Stimulated activated CD8-positive, alpha-beta memory T cell treated with anti-CD3 and anti-CD28 coated beads, Interleukin-7, amount 100 ng/mL, for 24 hours (primary cell): ENCODE results near the gene DDB1.

Experiments used
- DNase-seq: peaks from one replicate; pipeline ENCODE4 v3.0.0-alpha.2; 2020; ENCODE audit warnings: low read depth

The DDB1 gene

DNA sequence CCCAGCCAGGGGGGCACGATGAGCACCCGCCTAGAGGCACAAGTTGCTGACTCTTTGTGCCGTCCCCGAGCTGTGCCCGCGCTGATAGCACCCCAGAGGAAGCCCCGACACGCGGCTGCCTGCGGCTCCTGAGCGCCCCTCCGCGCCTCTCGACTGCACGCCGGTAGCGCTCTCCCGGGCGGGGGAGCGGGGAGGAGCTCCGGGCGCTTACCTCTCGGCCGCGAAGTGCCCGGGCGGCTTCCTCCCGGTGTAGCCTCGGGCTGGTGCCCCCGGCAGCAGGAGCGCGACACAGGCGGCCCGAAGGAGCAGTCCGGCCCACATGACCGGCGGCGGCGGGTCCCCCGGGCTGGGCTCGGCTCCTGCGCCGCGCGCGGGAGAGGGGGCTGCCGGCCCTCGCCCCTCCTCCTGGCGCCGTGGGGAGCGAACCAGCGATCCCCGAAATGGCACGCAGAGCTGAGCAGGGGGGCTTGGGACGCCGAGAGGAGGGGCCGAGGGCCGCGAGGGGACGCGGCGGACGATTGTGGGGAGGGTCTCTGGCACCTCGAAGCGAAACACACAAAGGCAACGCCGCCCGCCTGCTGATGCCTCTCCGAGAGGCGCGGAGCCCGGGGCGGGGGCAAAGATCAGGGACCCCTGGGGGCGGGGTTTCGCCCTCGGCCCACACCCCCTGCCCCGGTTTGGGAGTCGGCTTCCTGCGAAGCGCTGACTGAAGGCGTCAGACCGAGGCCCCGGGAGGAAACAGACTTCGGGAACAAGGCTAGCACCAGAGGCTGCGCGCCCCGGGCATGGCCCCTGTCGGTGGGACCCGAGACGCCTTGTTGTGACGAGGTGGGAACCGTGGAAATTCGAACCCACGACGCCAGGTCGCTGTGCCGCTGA, 37.9 kb downstream of the DDB1 start, which contains the start of gene VWCE:
Gene VWCE, minus strand, starts transcription at position 600 of the 879 bp plus-strand sequence. Its CDS starts 279 bp downstream, at position 321.
- peak; percentile 40 for DNase-seq

- peak; percentile 44 for DNase-seq
Observed at GRCh38 chr11:61293867-61294716, 38.8 kb downstream of the DDB1 start.

- no peak for DNase-seq
Observed at GRCh38 chr11:61292356-61292755, 40.5 kb downstream of the DDB1 start.

DNA sequence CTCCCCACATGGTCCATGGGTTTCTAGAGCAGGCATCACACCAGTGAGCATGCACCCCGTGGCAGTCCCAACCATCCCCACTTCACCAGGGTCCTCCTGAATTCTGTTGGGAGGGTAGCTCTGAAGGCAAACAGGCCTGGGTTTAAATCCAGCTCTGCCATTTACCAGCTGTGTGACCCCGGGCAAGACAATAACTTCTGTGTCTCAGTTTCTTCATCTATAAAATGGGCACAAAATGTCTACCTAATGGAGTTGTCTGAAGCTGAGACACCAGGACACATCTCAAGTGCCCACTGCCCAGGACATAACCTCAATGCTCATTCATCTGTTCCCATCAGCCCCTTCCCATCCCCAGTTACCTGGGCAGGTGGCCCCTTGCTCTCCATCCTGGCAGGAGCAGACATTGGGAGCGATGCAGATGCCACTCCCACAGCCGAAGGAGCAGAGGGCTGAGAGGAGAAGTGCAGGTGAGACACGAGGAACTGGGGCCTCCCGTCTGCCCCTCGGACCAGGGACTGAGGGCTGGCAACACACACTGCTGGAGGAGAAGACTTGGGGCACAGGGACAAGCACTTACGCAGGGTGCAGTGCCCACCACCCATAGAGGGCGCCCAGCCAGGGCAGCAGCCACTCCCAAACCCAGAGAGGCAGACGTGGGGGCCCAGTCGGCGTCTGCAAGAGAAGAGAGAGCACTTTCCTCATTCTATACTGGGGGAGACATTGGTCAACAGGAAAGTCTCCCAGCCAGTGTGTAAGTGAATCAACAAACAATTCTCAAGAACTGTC, 41.8 kb downstream of the DDB1 start:
- DNase-seq = no peak

- no peak for DNase-seq
Observed at GRCh38 chr11:61287338-61287977, 45.4 kb downstream of the DDB1 start.

DNA sequence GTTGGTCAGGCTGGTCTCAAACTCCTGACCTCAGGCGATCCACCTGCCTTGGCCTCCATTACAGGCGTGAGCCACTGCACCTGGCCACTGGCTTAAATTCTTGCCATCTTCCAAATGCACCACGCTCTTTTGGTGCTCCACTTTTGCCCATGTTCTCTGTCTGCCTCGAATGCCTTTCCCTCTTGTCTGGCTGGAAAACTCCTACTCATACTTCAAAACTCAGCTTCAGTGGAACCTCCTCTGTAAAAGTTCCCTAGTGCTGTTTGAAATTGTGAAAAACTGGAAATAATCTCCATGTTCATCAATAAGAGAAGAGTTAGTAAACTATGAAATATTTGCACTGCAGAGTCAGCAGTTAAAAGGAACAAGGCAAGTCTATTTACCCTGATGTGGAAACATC, 49.3 kb downstream of the DDB1 start:
- DNase-seq = no peak

GRCh38 chr11:61281581-61282250, 51.2 kb downstream of the DDB1 start:
- DNase-seq = peak; percentile 29

- no peak for DNase-seq
Observed at GRCh38 chr11:61280883-61281580, 51.9 kb downstream of the DDB1 start.

GRCh38 chr11:61279934-61280659, 52.8 kb downstream of the DDB1 start:
- DNase-seq = no peak

DNA sequence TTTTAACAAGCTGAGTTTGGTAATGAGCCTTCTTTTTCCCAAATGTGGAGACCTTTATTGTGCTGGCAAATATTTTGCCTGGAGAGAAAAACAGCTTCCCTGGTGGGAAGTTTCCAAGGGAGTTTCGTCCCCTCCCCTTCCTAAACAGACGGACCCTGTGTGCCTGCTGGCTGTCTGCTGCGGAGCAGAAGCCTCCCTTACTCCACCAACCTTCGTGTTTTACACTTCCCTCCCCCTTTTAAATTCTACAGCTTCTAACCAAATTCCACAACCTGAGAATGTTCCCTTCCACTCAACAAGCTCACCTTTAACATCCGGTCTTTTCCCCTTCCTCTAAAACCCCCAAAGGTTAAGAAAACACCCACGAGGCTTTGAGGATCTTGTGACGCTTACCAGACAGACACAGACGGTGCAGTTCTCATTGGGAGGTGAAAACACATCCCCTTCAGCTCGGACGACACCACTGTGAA, 54.9 kb downstream of the DDB1 start:
- no peak for DNase-seq

GRCh38 chr11:61277186-61278000, 55.5 kb downstream of the DDB1 start:
- no peak for DNase-seq

- no peak for DNase-seq
Observed at GRCh38 chr11:61275191-61275590, 57.7 kb downstream of the DDB1 start.

DNA sequence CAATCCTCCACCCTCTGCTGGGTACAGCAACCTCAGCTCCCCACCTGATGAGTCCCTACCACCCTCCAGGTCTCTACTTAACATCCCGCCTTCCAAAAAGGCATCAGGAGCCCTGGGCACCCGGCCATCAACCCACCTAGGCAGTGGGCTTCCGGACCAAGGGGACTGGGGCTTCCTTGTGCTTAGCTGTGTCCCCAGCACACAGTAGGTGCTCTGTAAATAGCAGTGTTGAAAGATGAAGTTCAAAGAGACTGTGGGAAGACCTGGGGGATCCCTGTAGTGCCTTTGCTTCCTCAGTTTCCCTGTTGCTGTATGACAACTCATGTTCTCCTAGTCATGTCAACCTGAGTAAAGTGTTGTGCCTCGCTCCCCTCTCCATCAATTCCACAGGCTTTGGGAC, 58.8 kb downstream of the DDB1 start:
- no peak for DNase-seq

- DNase-seq = no peak
Observed at GRCh38 chr11:61273178-61274078, 59.5 kb downstream of the DDB1 start.

DNA sequence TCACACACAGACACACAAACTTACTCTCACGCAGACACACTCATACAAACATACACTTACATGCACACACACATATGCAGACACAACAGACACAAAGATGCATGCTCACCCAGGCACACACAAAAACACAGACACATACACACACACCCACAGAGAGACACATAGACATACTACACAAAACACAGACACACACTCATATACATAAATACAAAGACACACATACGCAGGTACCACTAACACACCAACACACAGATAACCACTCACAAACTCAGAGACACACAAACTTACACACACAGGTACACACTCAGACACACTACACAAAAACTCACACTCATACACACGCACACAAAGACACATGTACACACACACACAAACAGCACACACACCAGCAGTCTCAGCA, 60.2 kb downstream of the DDB1 start:
- no peak for DNase-seq

DNA sequence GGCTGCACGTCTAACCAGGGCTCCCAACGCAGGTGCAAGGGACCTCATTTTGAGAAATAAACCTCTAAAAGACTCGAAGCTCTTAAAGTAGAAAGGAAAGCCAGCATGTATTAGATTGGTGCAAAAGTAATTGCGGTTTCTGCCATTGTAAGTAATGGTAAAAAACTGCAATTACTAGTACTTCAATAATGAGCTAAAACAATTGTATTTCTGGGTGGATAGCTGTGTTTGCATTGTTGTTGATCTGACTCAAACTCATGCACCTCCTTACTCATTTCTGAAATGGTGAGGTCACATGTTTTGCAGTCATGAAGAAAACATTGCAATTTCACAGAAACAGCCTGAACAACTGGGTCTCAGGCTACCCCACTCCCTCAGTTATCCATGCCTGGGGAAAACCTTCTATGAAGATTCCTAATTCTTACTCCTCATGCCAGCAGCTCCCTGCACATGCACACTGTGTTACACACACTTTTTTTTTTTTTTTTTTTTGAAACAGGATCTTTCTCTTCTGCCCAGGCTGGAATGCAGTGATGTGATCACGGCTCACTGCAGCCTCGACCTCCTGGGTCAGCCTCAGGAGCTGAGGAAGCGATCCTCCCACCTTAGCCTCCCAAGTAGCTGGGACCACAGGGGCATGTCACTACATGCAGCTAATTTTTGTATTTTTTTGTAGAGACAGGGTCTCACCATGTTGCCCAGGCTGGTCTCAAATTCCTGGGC, 62.4 kb downstream of the DDB1 start:
- no peak for DNase-seq
